Regular cardiac myocyte (primary cell): ENCODE data around the gene GDPD3. TPM values are rescaled to one million over a fixed set of nuclear protein-coding genes. Genes with fewer than 3 reads are reported as not detected.

Experiments used
- total RNA-seq: library from RNA; depleted of rRNA; stranded (reverse); fragments of >200 nt; gene quantifications from 2 replicates; pipeline ENCODE4 v1.2.3, GENCODE V29; 2014

Gene GDPD3, protein sequence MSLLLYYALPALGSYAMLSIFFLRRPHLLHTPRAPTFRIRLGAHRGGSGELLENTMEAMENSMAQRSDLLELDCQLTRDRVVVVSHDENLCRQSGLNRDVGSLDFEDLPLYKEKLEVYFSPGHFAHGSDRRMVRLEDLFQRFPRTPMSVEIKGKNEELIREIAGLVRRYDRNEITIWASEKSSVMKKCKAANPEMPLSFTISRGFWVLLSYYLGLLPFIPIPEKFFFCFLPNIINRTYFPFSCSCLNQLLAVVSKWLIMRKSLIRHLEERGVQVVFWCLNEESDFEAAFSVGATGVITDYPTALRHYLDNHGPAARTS
- total RNA-seq: 0.56 and 0.77 TPM in 2 replicates

DNA sequence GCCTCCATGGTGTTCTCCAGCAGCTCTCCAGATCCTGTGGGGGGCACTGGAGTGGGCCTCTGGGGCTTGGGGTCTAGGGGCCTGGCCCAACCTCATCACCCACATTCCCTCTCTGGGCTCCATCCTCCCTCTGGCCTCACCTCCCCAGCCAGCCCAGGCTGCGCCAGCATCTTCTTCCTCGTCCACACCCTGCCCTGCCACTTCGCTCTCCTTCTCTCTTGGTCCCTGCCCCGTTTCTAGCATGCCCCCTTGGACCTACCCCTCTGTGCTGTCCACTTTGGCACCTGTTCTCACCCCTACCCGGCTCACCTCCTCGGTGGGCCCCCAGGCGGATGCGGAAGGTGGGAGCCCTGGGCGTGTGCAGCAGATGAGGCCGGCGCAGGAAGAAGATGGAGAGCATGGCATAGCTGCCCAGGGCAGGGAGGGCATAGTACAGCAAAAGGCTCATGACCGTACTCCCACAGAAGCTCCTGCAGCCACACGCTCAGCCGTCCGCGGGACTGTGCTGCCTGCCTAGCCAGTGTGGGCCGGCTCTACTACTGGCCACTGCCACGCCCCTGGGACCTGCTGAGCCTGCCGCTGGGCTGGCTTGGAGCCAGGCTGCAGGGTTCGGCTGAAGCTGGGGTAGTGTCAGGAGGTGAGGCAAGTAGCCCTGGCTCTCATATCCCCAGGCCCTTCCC lies at the start of gene GDPD3:
Gene GDPD3, minus strand, starts transcription at position 507 of the 680 bp plus-strand sequence. Its CDS starts 59 bp downstream, at position 448.

DNA sequence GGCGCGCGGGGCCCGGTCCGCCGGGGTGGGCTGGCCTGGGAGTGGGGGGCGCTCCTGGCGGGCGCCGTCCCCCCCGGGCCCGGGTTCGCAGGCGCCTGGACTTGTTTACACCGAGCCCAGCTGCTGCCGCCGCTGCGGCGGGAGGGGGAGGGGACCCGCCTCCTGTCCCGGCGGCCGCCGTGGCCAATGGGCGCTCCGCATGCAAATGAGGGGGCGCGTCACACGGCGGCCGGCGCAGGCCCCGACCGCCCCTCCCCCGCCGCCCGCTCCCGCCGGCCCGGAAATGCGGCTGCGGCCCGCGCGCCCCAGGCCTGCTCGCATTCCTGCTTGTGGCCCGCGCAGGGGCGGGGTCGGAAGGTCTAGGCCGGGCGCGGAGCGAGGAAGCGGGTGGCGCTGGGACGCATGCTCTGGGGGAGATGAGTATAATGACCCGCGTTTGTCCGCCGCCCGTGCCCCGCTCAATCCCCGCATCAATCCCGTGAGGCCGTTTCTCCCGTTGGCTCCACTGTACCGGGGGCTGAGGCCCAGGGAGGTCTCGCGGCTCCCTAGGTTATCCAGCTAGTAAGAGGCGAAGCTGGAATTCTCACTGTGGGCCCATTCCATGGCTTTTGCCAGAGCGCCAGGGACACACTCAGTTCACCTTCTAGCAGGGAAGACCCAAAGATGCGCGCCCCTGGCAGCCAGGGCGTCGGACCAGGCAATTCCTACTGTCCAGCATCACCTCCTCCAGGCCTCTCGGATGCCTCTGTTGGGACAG lies 17.1 kb downstream of the GDPD3 start, which contains the start of gene YPEL3:
Gene YPEL3, minus strand, starts transcription at position 109 of the 757 bp plus-strand sequence. CDS start 731 bp downstream, outside the sequence.

DNA sequence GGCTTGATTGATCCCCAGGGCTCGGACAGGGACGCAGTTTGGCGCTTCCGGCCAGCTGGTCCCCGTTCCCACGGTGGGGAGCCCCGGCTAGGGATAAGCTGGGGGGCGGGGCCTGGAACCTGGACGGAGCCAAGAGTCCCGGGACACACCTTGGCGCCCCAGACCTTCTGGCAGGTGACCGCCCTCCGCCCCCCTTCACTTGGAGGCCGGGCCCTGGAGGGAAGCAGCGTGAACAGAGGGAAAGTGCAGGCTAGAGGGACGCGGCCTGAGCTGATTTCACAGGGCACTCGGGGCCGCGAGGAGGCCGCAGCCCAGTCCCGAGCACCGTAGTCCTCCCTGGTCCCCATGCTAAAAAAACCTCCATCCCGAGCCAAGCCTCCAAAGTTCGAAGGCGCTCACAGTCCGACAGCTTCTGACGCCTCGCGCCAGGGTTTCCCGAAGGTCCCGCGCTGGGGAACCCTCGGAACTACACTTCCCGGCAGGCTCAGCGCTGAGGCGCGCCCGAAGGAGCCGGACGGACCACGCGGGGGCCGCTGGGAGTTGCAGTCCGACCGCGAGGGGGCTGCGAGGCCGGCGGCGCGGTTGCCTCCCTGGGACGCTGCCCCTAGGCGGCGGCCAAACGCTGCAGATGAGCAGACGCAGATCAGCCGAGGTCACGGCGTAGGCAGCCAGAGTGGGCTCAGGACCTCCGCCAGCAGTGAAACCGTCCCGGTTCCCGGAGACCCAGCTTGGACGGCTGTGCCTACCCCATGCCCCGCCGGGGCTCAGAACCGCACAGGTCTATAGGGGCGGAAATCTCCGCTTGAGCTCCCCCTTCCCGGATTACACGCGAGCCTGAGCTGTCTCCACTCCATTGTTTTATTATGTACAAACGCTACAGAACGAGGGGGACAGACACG lies 21.6 kb downstream of the GDPD3 start, which contains the start of gene TBX6:
Gene TBX6, minus strand, starts transcription at position 451 of the 899 bp plus-strand sequence. CDS start 731 bp downstream, outside the sequence.

DNA sequence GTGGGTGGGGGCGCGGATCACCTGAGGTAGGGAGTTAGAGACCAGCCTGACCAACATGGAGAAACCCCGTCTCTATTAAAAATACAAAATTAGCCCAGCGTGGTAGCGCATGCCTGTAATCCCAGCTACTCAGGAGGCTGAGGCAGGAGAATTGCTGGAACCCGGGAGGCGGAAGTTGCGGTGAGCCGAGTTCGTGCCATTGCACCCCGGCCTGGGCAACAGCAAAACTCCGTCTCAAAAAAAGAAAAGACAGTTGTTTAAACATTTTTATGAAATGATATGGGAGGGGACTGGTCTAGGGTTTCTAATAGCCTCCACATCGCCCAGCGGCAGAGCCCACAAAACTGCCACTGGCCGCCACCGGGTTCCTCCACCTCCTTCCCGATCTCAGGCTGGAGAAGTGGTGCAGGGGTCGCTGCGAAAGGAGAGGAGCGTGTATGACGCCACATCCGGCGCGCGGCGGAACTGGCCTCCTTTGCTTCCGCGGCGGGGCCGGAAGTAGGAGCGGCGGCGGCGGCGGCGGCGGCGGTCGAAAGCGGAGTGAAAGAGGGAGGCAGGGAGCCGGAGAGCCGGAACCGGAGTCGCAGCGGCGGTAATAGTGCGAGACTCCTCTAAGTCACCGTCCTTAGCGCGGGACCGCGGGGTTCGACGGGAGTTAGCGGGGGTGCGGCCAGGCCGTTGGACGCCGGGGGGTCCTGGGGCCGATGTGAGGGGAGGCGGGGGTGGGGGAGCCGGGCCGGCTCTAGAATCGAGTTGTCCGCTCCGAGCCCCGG lies 37.6 kb downstream of the GDPD3 start, which contains the start of gene PPP4C:
Gene PPP4C, plus strand, starts transcription at position 492 of the 773 bp plus-strand sequence. CDS start 384 bp downstream, outside the sequence.

DNA sequence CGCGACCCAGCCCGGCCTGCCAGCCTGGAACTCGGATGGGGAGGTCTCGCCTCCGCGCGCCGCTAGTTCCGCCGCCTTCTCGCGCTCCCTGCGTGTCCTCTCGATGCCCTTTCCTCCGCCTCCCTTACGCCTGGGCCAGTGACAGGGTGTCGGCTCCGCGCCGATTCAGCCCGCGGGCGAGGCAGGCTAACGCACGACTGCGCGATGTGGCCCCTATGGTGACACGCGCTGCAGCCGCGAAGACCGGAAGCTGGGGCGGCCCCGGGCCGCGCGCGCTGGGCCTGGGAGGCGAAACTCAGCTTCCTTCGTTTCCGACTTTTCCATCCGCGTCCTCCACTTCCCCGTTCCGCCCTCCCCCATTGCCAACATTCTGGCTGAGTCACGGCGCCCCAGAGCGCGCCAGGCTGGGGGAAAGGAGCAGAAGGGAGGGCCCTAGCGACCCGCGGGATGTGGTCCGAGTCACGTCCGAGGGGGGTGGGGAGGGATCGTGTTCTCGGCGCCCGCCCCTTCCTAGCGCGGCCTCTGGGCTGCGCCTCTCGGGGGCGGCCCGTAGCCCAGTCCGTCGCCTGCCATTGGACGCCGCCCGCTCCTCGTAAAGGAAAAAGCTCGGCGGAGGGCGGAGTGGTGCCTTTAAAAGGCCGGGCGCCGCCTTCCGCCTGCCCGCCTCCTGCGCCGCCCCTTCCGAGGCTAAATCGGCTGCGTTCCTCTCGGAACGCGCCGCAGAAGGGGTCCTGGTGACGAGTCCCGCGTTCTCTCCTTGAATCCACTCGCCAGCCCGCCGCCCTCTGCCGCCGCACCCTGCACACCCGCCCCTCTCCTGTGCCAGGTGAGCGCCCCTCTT lies 48.0 kb downstream of the GDPD3 start, which contains the start of gene ALDOA:
Gene ALDOA, plus strand, starts transcription at position 659 of the 841 bp plus-strand sequence. CDS start 1,138 bp downstream, outside the sequence.

Other genes starting within 250 kb of the GDPD3 start
- 3.5 and 10.4 TPM in 2 replicates for gene SEZ6L2, start 214.0 kb downstream of the GDPD3 start, total RNA-seq
- 13.0 and 15.3 TPM in 2 replicates for gene ASPHD1, start 213.0 kb downstream of the GDPD3 start, total RNA-seq
- 5.2 and 7.0 TPM in 2 replicates for gene KCTD13, start 187.3 kb downstream of the GDPD3 start, total RNA-seq
- gene TMEM219, start 151.5 kb downstream of the GDPD3 start, total RNA-seq: 72.7 and 84.9 TPM in 2 replicates
- 54.1 and 74.6 TPM in 2 replicates for gene TAOK2, start 139.7 kb downstream of the GDPD3 start, total RNA-seq
- 5.1 and 15.0 TPM in 2 replicates for gene HIRIP3, start 117.9 kb downstream of the GDPD3 start, total RNA-seq
- gene INO80E, start 117.3 kb downstream of the GDPD3 start, total RNA-seq: 19.4 and 20.5 TPM in 2 replicates
- gene DOC2A, start 102.5 kb downstream of the GDPD3 start, total RNA-seq: under 0.01 TPM in 1 of 2 replicates, not detected in the other
- gene C16orf92, start 90.3 kb downstream of the GDPD3 start, total RNA-seq: not detected in 2 replicates
- gene TLCD3B, start 82.3 kb downstream of the GDPD3 start, total RNA-seq: 0.19 TPM in 1 of 2 replicates, not detected in the other
- 670 and 1,196 TPM in 2 replicates for gene ALDOA, start 47.8 kb downstream of the GDPD3 start, total RNA-seq
- gene PPP4C, start 37.5 kb downstream of the GDPD3 start, total RNA-seq: 149 and 295 TPM in 2 replicates
- 0.19 and 0.28 TPM in 2 replicates for gene TBX6, start 21.6 kb downstream of the GDPD3 start, total RNA-seq
- 10.4 and 18.3 TPM in 2 replicates for gene YPEL3, start 17.3 kb downstream of the GDPD3 start, total RNA-seq
- 38.9 and 46.2 TPM in 2 replicates for gene MAPK3, start 9.7 kb upstream of the GDPD3 start, total RNA-seq
- gene CORO1A, start 70.1 kb upstream of the GDPD3 start, total RNA-seq: 0.28 and 3.3 TPM in 2 replicates
- gene BOLA2B, start 80.1 kb upstream of the GDPD3 start, total RNA-seq: 126 and 208 TPM in 2 replicates
- gene SLX1A, start 80.3 kb upstream of the GDPD3 start, total RNA-seq: 13.5 and 18.8 TPM in 2 replicates
- 1.9 and 2.3 TPM in 2 replicates for gene SULT1A3, start 85.7 kb upstream of the GDPD3 start, total RNA-seq
- gene NPIPB13, start 134.9 kb upstream of the GDPD3 start, total RNA-seq: 0.58 and 1.4 TPM in 2 replicates
- gene CD2BP2, start 241.8 kb upstream of the GDPD3 start, total RNA-seq: 27.3 and 45.8 TPM in 2 replicates